DND-41 (cell line): Measurements from ENCODE around the gene TCERG1L.

Source experiments
- ATAC-seq: fragments of 200-7000 bp; cut with Tn5 transposase; 3 replicates; pipeline ENCODE4 v1.9.1; 2021; ENCODE audit warnings: low read depth; ENCODE audit not compliant: insufficient read depth
- DNase-seq: peaks from one replicate; pipeline ENCODE4 v3.0.0-alpha.2; 2020
- H2AFZ ChIP-seq: 2 replicates; pipeline ENCODE4 v1.6.0; 2012; ENCODE audit warnings: low read depth, low read length
- H3K27ac ChIP-seq: 2 replicates; pipeline ENCODE4 v1.5.1; 2012; ENCODE audit warnings: low read length, inconsistent platforms
- H3K27me3 ChIP-seq: fragments of 200-600 bp; sonication (generic); 2 replicates; pipeline ENCODE4 v1.6.0; 2012; ENCODE audit warnings: low read length, mild to moderate bottlenecking, inconsistent platforms; ENCODE audit not compliant: insufficient read depth, poor library complexity
- H3K36me3 ChIP-seq: 2 replicates; pipeline ENCODE4 v1.5.1; 2012; ENCODE audit warnings: low read length, inconsistent platforms; ENCODE audit not compliant: insufficient read depth
- H3K4me1 ChIP-seq: 2 replicates; pipeline ENCODE4 v1.5.1; 2012; ENCODE audit warnings: mild to moderate bottlenecking, low read length; ENCODE audit not compliant: insufficient read depth
- H3K4me2 ChIP-seq: 2 replicates; pipeline ENCODE4 v1.6.0; 2012; ENCODE audit warnings: mild to moderate bottlenecking, moderate library complexity, low read length, inconsistent platforms; ENCODE audit not compliant: insufficient read depth
- H3K4me3 ChIP-seq, 2 experiments: fragments of 200-600 bp in 1 of 2; shearing (Covaris generic) in 1 of 2; 2 replicates each; pipeline ENCODE4 v1.5.1; 2012 to 2016; ENCODE audit warnings: inconsistent platforms in 2 of 2, low read length in 2 of 2, mild to moderate bottlenecking in 2 of 2, low read depth in 1 of 2, moderate library complexity in 1 of 2
- H3K79me2 ChIP-seq: 2 replicates; pipeline ENCODE4 v1.6.0; 2012; ENCODE audit warnings: low read length, inconsistent platforms; ENCODE audit not compliant: insufficient read depth
- H3K9ac ChIP-seq: 2 replicates; pipeline ENCODE4 v1.6.0; 2012; ENCODE audit warnings: low read depth, mild to moderate bottlenecking, inconsistent platforms, low read length, moderate library complexity
- H3K9me3 ChIP-seq: 2 replicates; pipeline ENCODE4 v1.5.1; 2012; ENCODE audit warnings: low read length, moderate library complexity, mild to moderate bottlenecking, inconsistent platforms; ENCODE audit not compliant: insufficient read depth, severe bottlenecking
- H4K20me1 ChIP-seq: 2 replicates; pipeline ENCODE4 v1.6.0; 2012; ENCODE audit warnings: low read length; ENCODE audit not compliant: insufficient read depth
- EZH2 ChIP-seq: IDR thresholded peaks from 3 replicates; pipeline ENCODE4 v1.6.1; 2012; ENCODE audit warnings: borderline replicate concordance, low read depth, mild to moderate bottlenecking, moderate library complexity, low read length, inconsistent platforms; ENCODE audit not compliant: severe bottlenecking
- TF ChIP-seq, protein P1 (sequence below): IDR thresholded peaks from 2 replicates; pipeline ENCODE4 v1.5.1; 2012; ENCODE audit warnings: borderline replicate concordance, low read length, moderate library complexity, mild to moderate bottlenecking; ENCODE audit not compliant: poor library complexity, severe bottlenecking; ENCODE audit errors: extremely low read depth

TCERG1L gene

DNA sequence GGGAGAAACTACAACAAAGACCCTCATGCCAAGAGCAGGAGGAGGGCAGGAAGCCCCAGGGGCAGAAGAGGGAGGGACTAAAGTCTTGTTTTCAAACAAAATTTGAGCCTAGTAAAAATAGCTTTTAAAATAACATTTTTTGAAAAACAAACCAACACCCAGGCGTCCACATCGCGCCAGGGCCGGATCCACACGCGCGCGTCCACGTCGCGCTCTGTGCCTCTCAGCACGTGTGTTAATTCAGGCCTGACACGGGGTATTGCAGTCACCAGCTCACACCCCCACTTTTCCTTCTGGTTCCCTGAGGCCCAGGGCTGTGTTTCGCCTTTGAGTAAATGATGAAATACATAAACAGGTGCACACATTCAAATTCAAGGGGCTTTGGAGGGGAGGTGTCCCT, 196.2 kb downstream of the TCERG1L start:
- no peak for TF ChIP-seq EZH2
- TF ChIP-seq, protein P1, sequence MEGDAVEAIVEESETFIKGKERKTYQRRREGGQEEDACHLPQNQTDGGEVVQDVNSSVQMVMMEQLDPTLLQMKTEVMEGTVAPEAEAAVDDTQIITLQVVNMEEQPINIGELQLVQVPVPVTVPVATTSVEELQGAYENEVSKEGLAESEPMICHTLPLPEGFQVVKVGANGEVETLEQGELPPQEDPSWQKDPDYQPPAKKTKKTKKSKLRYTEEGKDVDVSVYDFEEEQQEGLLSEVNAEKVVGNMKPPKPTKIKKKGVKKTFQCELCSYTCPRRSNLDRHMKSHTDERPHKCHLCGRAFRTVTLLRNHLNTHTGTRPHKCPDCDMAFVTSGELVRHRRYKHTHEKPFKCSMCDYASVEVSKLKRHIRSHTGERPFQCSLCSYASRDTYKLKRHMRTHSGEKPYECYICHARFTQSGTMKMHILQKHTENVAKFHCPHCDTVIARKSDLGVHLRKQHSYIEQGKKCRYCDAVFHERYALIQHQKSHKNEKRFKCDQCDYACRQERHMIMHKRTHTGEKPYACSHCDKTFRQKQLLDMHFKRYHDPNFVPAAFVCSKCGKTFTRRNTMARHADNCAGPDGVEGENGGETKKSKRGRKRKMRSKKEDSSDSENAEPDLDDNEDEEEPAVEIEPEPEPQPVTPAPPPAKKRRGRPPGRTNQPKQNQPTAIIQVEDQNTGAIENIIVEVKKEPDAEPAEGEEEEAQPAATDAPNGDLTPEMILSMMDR = no peak
- H3K9me3 ChIP-seq = no peaks in the 10 kb centered on the region
- no peak for ATAC-seq
- H3K36me3 ChIP-seq = no peaks in the 10 kb centered on the region
- no peaks in the 10 kb centered on the region for H4K20me1 ChIP-seq
- no peaks in the 10 kb centered on the region for H3K27me3 ChIP-seq
- H3K27ac ChIP-seq = no peak overlapping the region
- H3K4me3 ChIP-seq = no peak overlapping the region
- H3K4me1 ChIP-seq = no peaks in the 10 kb centered on the region
- no peak overlapping the region for H2AFZ ChIP-seq
- DNase-seq = no peak
- H3K4me2 ChIP-seq = no peak overlapping the region
- H3K9ac ChIP-seq = no peak overlapping the region
- H3K79me2 ChIP-seq = no peaks in the 10 kb centered on the region

GRCh38 chr10:131114846-131115245, 196.7 kb downstream of the TCERG1L start:
- TF ChIP-seq, protein P1 = no peak
- TF ChIP-seq EZH2 = no peak
- Histone ChIP-seq H3K9me3 (no peaks in the 10 kb centered on the region), H3K4me3 (no peak overlapping the region), H3K4me1 (no peaks in the 10 kb centered on the region), H3K36me3 (no peaks in the 10 kb centered on the region), H4K20me1 (no peaks in the 10 kb centered on the region), H3K27ac (no peak overlapping the region), H3K79me2 (no peaks in the 10 kb centered on the region), H2AFZ (no peak overlapping the region), H3K9ac (no peak overlapping the region), H3K4me2 (no peak overlapping the region), H3K27me3 (no peaks in the 10 kb centered on the region)
- DNase-seq (no peak), ATAC-seq (no peak)

DNA sequence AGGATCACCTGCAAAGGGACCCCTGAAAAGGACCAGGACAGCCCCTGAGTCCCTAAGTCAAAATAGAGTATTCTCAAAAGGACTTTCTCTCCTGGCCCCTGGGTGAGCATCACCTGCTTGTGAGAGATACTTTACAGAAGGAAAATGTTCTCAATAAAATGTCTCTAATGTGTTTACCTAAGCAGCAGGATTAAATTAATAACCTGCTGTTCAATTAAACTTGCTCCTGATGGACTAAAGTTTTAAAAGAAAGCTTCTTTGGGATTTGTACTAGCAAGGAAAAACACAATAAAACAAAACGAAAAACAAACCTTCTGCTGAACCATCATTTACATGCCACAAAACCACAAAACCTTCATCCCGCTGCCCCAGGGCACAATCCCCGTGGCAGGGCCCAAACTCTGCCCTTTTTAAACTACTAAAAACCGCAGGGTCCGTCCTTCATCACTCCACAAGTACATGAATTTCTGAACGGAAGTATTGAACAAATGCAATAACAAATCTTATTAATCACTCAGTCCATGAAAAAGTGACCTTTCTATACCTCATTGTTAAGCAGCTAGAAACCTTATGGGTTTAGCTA, 197.7 kb downstream of the TCERG1L start:
- Histone ChIP-seq H3K4me3 (no peak overlapping the region), H3K36me3 (no peaks in the 10 kb centered on the region), H3K4me2 (no peak overlapping the region), H3K79me2 (no peaks in the 10 kb centered on the region), H3K9me3 (no peaks in the 10 kb centered on the region), H3K27me3 (no peaks in the 10 kb centered on the region), H3K4me1 (no peaks in the 10 kb centered on the region), H2AFZ (no peak overlapping the region), H3K27ac (no peak overlapping the region), H3K9ac (no peak overlapping the region), H4K20me1 (no peaks in the 10 kb centered on the region)
- ATAC-seq (no peak), DNase-seq (no peak)
- no peak for TF ChIP-seq EZH2
- TF ChIP-seq, protein P1 = no peak
